Adrenal gland (tissue), 5 donors: Measurements from ENCODE around the gene KATNAL2.

Experiments used
- CTCF ChIP-seq, 6 experiments: fragments of 450-650 bp in 4 of 6; fragments of 200-600 bp in 2 of 6; sonication (generic) in 1 of 6; IDR thresholded peaks; 1 replicate in 5 of 6; 2 replicates in 1 of 6; pipeline versions ENCODE4 v1.5.1 to v1.8.0; 2016 to 2021; ENCODE audit warnings: antibody characterized with exemption in 6 of 6, mild to moderate bottlenecking in 2 of 6, moderate library complexity in 1 of 6
- POLR2A ChIP-seq, 2 donors: fragments of 450-650 bp; IDR thresholded peaks; one replicate each; pipeline ENCODE4 v1.6.1; 2017; ENCODE audit warnings: antibody characterized with exemption in 2 of 2, mild to moderate bottlenecking in 2 of 2, moderate library complexity in 1 of 2
- donor health status: DM: no; HTN: no; CAD: no.

DNA sequence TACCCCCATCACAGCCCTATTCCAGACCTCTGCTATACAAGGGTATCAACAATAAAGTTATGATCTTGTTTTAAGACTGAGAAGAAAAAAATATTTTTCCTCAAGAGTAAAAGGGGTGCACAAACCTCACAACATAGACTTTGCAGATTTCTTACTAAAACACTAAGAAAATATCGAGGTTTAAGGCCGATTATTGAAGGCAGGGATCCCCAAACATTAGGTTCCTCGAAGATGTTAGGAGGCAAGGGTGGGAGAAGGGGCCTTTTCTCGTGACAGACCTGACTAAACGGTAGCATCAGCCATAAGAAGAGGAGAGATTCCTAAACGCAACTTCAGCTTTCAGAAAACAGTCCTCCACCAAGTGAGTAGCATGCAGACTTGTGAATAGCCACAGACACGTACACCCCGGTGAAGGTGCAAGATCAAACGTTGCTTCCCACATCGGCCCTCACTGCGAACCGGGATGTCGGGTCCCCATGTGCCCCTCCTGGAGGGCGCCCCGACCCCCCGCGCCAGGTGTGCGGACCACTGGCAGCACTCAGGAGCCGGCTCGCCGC lies 773 bp upstream of the KATNAL2 start:
- TF ChIP-seq CTCF (IDR thresholded peaks at IDR 0.05) = no peak
- no peak for TF ChIP-seq POLR2A (IDR thresholded peaks at IDR 0.05)
